HepG2 (cell line): ENCODE data around the gene KRTAP20-2. TPM values are rescaled to one million over a fixed set of nuclear protein-coding genes. Genes with fewer than 3 reads are reported as not detected.

Experiments used
- ATAC-seq: fragments of 200-7000 bp; cut with Tn5 transposase; 3 replicates; pipeline ENCODE4 v1.9.1; 2020; ENCODE audit warnings: mild to moderate bottlenecking, moderate library complexity
- BruUV-seq: library from RNA; stranded (reverse); fragments of 400-500 nt; replicated peaks from 2 replicates; lab custom pipeline; 2021; lab: Mats Ljungman, UMichigan
- CTCF ChIA-PET: fragments of 300-600 bp; formaldehyde crosslinking; extraction: SDS; loops from one replicate; lab custom pipeline; 2021; ENCODE audit warnings: low total read pairs, inconsistent platforms, low intra/inter-chr PET ratio; lab: Yijun Ruan, JAX
- POLR2A ChIA-PET: fragments of 350-600 bp; sonication (Branson Sonifier 250); formaldehyde crosslinking; loops from one replicate; lab custom pipeline; 2020; ENCODE audit warnings: antibody characterized with exemption, inconsistent platforms; lab: Yijun Ruan, JAX
- DNase-seq: peaks from one replicate; pipeline ENCODE4 v3.0.0-alpha.2; 2015; ENCODE audit warnings: low spot score
- FAIRE-seq: peaks from 3 replicates; lab custom pipeline; 2011; peaks lifted over from hg19 to GRCh38; lab: Jason Lieb, UNC
- H2AFZ ChIP-seq: one replicate; pipeline ENCODE4 v1.6.1; 2011; ENCODE audit warnings: low read length, inconsistent platforms
- H3K27ac ChIP-seq: fragments of 300-600 bp; 3 replicates; pipeline ENCODE4 v1.8.0; 2011; ENCODE audit warnings: mixed run types, mild to moderate bottlenecking, mixed read lengths, low read length, inconsistent platforms; ENCODE audit not compliant: insufficient read depth; ENCODE audit errors: extremely low read length
- H3K27me3 ChIP-seq, 2 experiments: fragments of 200-600 bp in 1 of 2; 2 replicates in 1 of 2; 3 replicates in 1 of 2; pipeline versions ENCODE4 v1.6.0 to v1.8.0; 2011; ENCODE audit warnings: low read length in 2 of 2, mild to moderate bottlenecking in 2 of 2, moderate library complexity in 2 of 2, inconsistent platforms in 1 of 2; ENCODE audit not compliant: insufficient read depth in 2 of 2, control insufficient read depth in 1 of 2
- H3K36me3 ChIP-seq, 2 experiments: fragments of 200-600 bp in 1 of 2; replicated peaks in 1 of 2; 2 replicates in 1 of 2; 3 replicates in 1 of 2; pipeline versions ENCODE4 v1.5.1 to v1.8.0; 2011; ENCODE audit warnings: low read length in 2 of 2, inconsistent platforms in 1 of 2; ENCODE audit not compliant: insufficient read depth in 2 of 2, control insufficient read depth in 1 of 2
- H3K4me1 ChIP-seq: 2 replicates; pipeline ENCODE4 v1.5.1; 2012; ENCODE audit warnings: low read length, inconsistent platforms; ENCODE audit not compliant: insufficient read depth
- H3K4me2 ChIP-seq: 2 replicates; pipeline ENCODE4 v1.6.0; 2011; ENCODE audit warnings: low read depth, low read length, inconsistent platforms
- H3K4me3 ChIP-seq, 3 experiments: fragments of 200-600 bp in 1 of 3; sonication (generic), shearing (Covaris generic) in 1 of 3; replicated peaks in 1 of 3; 2 replicates each; pipeline ENCODE4 v1.5.1; 2011 to 2016; ENCODE audit warnings: low read length in 3 of 3, inconsistent platforms in 2 of 3, low read depth in 2 of 3, mild to moderate bottlenecking in 2 of 3, control low read depth in 1 of 3, mixed read lengths in 1 of 3; ENCODE audit not compliant: insufficient read depth in 1 of 3
- H3K79me2 ChIP-seq: one replicate; pipeline ENCODE4 v1.6.1; 2011; ENCODE audit warnings: low read length, inconsistent platforms; ENCODE audit not compliant: insufficient read depth
- H3K9ac ChIP-seq: 2 replicates; pipeline ENCODE4 v1.6.0; 2011; ENCODE audit warnings: mild to moderate bottlenecking, low read depth, low read length, inconsistent platforms; ENCODE audit not compliant: insufficient read depth
- H3K9me3 ChIP-seq: 2 replicates; pipeline ENCODE4 v1.5.1; 2012; ENCODE audit warnings: mild to moderate bottlenecking, low read length
- H4K20me1 ChIP-seq: 2 replicates; pipeline ENCODE4 v1.6.0; 2011; ENCODE audit warnings: inconsistent platforms, mild to moderate bottlenecking, low read length, moderate library complexity; ENCODE audit not compliant: insufficient read depth
- ARID4A ChIP-seq: sonication (generic); formaldehyde crosslinking; IDR thresholded peaks from 2 replicates; pipeline ENCODE4 v1.5.0; 2020; ENCODE audit warnings: mild to moderate bottlenecking, missing genetic modification reagents, borderline replicate concordance
- CBX1 ChIP-seq: IDR thresholded peaks from one replicate; pipeline ENCODE4 v1.6.1; 2016; ENCODE audit warnings: antibody characterized with exemption, low read depth
- HMG20A ChIP-seq: IDR thresholded peaks from 2 replicates; pipeline ENCODE4 v1.6.1; 2016; ENCODE audit warnings: borderline replicate concordance
- HOXA7 ChIP-seq: sonication (generic); formaldehyde crosslinking; IDR thresholded peaks from 2 replicates; pipeline ENCODE4 v1.8.1; 2022; ENCODE audit warnings: mild to moderate bottlenecking, missing genetic modification reagents, moderate library complexity
- NFAT5 ChIP-seq: sonication (generic); formaldehyde crosslinking; IDR thresholded peaks from 2 replicates; pipeline ENCODE4 v1.4.0; 2020; ENCODE audit warnings: missing genetic modification reagents
- PRDM10 ChIP-seq: sonication (generic); formaldehyde crosslinking; IDR thresholded peaks from 2 replicates; pipeline ENCODE4 v1.4.0; 2020; ENCODE audit warnings: low read depth, missing genetic modification reagents
- SMYD3 ChIP-seq: sonication (generic); formaldehyde crosslinking; IDR thresholded peaks from 2 replicates; pipeline ENCODE4 v1.8.1; 2023; ENCODE audit warnings: mild to moderate bottlenecking, missing genetic modification reagents
- SSRP1 ChIP-seq: IDR thresholded peaks from 2 replicates; pipeline ENCODE4 v1.6.1; 2016; ENCODE audit warnings: control low read depth
- ZNF331 ChIP-seq: sonication (generic); formaldehyde crosslinking; IDR thresholded peaks from 2 replicates; pipeline ENCODE4 v1.4.0; 2020; ENCODE audit warnings: missing genetic modification reagents
- WGBS: methylation state at CpG from one replicate; pipeline ENCODE4 v1.1.6; 2017; ENCODE audit warnings: low lambda C conversion rate; 5-methylcytosine and 5-hydroxymethylcytosine counted together
- in situ Hi-C: cut with HindIII; loops from 2 replicates; pipeline ENCODE4 v1.10.0; 2017; ENCODE audit warnings: low pct_unique_long_range_greater_than_20kb; ENCODE audit not compliant: extremely low pct_ligation_motif_present
- intact Hi-C: fragments of 100-400 bp; cut with micrococcal nuclease; formaldehyde crosslinking; loops from one replicate; pipeline ENCODE4 v1.10.0; 2022; ENCODE audit not compliant: unreplicated experiment
- polyA plus RNA-seq, 8 experiments: library from polyadenylated mRNA; depleted of rRNA in 3 of 8; stranded (reverse) in 7 of 8; unstranded in 1 of 8; fragments of >200 nt; fragmentation: Illumina TruSeq in 4 of 8; extraction: Trizol in 4 of 8; gene quantifications; 2 replicates each; pipeline versions ENCODE4 v1.2.1 to v1.2.3, GENCODE V29; 2011 to 2016; ENCODE audit warnings: low read depth in 4 of 8, missing spikeins in 1 of 8, mixed read lengths in 1 of 8; ENCODE audit not compliant: insufficient read depth in 1 of 8
- total RNA-seq, 5 experiments: library from RNA; depleted of rRNA; stranded (reverse); fragments of >200 nt; fragmentation: Illumina TruSeq; extraction: Trizol; gene quantifications; 2 replicates each; pipeline ENCODE4 v1.2.3, GENCODE V29; 2016; ENCODE audit warnings: low read depth in 1 of 5

KRTAP20-2 gene
- total and polyA plus RNA-seq, 2 of the 13 experiments (the other 11 are each of a cell fraction or from before 2014, with no cell fraction given), result not detected

- TF ChIP-seq PRDM10 (CRISPR knock-in tag), result no peak
These were observed 19.8 kb upstream of the KRTAP20-2 start (continued) for GRCh38 chr21:30615199-30615598.

- CTCF ChIA-PET, result no interaction called here
- ATAC-seq, result no peak
- DNase-seq, result no peak
- Histone ChIP-seq H3K4me3 (no peak within 1 kb of the TSS), H3K4me1 (no peaks in the 10 kb centered on the region), H3K36me3 (no peaks in the 10 kb centered on the region), H3K79me2 (no peaks in the 10 kb centered on the region), H3K9me3 (peaks cover 83% of the 10 kb centered on the region), H3K4me2 (no peak within 1 kb of the TSS), H3K27ac (no peak within 1 kb of the TSS), H3K27me3 (no peaks in the 10 kb centered on the region), H2AFZ (no peak within 1 kb of the TSS), H4K20me1 (no peaks in the 10 kb centered on the region), H3K9ac (no peak within 1 kb of the TSS)
- no peak for FAIRE-seq
- in situ Hi-C loops (no loop called here), intact Hi-C loops (no loop called here)
- POLR2A ChIA-PET, result no interaction called here
- WGBS, result 37% methylated on average over 2 of the region's 2 CpGs
- BruUV-seq, result no TSS peak
- TF ChIP-seq CBX1, result no peak
- no peak for TF ChIP-seq SSRP1 (CRISPR knock-in tag)
- TF ChIP-seq ZNF331 (CRISPR knock-in tag), result no peak
- TF ChIP-seq HMG20A, result no peak
- TF ChIP-seq SMYD3 (CRISPR knock-in tag), result no peak
- no peak for TF ChIP-seq NFAT5
- TF ChIP-seq HOXA7, result no peak
- no peak for TF ChIP-seq ARID4A
These were observed 18.9 kb upstream of the KRTAP20-2 start, which contains the start of gene KRTAP20-1 for GRCh38 chr21:30616125-30616524. Gene KRTAP20-1 (plus strand): TSS chr21:30616425. CDS start chr21:30616455, 30 bp downstream.
